ENCODE data around the gene GNB5.
"Not testable (repeated sequence)": the region's sequence is repeated elsewhere in the genome, so short reads cannot be mapped to it uniquely, and the experiment has no call there.

Gene GNB5

DNA sequence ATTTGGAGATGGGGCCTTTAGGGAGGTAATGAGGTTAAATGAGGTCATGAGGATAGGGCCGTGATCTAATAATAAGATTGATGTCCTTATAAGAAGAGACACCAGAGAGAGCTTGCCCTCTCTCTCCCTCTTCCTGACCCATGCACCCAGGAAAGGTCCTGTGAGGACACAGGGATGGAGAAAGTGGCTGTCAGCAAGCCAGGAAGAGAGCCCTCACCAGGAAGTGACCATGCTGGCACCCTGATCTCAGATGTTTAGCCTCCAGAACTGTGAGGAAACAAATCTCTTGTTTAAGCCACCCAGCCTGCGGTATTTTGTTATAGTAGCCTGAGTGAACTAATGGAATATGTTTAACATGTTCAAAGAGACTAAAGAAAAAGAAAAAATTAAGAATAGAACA, 15.3 kb upstream of the GNB5 start:
- no peak for DNase-seq

DNA sequence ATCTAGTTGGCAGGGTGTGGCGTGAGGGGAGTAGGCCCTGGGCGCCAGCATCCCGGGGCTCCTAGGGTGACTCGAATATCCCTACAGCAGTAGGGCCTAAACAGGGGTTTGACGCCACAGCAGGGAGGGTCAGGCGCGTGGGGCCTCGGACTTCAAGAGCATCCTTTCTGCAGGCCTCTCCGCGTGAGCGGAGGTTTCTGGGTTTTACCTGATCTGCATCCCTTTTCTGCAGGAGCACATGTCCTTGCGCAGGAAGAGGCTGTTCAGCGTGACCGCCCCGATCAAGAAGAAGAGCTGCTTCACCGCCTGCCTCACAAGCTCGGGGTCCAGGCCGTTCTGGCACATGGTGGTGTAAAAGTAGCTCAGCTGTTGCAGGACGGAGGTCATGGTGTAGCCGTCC, 13.5 kb upstream of the GNB5 start:
- no peak for DNase-seq

GRCh38 chr15:52200831-52201365, 9.7 kb upstream of the GNB5 start:
- DNase-seq: no peak

GRCh38 chr15:52199271-52199670, 8.1 kb upstream of the GNB5 start:
- no peak for DNase-seq

GRCh38 chr15:52196891-52197290, 5.7 kb upstream of the GNB5 start:
- DNase-seq: no peak

GRCh38 chr15:52193791-52194190, 2.6 kb upstream of the GNB5 start:
- DNase-seq: no peak

DNA sequence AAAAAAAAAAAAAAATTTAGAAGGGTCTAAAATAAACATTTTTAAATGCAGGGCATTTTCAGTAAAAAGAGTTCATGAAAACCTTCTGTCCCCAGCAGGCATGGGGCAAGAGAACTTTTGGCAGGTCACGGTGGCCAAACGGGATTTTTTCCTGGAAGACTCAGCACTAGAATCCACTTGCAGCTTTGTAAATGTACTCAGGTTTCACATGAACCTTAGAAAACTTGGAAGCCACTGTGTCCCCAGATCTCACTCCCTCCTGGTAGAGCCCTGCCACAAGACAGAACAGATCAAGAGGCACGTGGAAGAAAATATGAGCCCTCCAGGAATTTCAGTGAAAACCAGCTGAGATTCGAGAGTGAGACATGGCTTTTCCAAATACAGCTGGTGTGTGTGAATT, 2.1 kb upstream of the GNB5 start:
- DNase-seq: no peak

DNA sequence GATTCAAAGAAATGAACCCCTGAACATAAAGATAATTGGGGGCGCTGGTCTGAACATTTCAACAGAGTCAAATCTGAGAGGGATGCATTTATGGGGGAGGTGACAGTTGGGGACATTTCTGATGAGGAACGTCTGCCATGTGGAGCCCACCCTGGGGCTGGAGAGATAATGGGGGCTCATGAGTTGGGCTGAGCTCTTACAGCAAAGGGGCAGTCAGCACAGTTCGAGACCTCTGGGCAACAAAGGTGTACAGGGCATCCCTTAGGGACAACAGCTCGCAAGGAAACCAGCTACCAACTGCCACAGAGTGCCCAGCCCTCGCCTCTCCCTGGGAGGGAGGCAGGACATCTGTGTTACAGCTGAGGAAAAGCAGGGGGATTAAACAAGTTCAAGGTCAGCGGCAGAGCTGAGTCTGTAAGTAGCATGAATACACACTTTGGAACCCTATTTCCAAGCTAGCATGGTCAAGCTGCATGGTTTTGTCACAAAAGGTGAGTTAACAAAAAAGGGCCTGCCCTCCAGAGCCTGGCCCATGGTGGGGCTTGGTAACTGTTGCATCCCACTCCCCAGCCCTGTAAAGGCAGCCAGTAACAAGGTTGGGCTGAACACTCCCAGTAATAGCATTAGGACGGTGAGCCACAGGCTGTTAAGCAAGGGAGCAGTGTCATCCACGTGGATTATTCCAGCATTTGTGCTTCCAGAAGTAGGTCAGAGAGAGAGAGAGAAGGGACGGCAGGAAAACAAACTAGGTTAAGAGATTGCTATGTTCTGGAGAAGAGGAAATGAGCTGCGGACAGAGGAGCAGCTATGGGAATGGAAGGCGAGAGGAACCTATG, 4.3 kb downstream of the GNB5 start:
- no peak for DNase-seq

DNA sequence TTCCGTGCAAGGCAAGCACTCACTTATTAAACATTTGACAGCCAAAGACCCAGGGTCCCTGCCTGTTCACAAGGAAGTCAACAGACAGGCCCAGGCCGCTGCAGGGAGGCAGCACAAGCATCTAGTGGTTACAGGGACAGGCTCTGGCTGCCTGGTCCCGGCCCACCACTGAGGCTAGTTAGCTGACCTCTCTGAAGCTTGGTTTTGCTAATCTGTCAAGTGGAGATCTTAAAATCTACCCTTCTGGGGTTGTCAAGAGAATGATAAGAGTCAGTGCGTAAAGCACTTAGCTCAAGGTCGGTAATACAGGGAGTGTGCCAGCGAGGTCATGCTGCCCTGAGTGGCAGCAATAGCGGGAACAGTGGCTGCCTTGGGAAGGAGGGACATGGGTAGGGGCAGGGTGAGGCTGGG, 6.0 kb downstream of the GNB5 start:
- DNase-seq: no peak

DNA sequence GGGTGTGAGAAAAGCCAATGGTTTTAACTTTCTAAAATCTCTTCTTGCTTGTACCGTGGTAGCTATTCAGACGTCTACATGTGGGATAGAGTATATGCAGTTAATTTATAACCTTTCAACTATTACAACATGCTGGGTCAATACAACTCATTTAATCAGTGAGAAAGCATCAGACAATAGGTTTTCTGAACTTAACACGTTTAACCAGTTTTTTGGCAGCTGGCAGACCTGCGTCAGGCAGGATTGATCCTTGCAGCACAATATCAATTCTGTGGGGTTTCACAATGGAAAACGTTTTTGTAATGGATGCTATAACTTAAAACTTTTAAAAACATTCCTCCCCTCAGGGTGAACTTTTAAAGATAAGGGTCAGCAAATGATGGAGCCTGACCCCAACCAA, 6.5 kb downstream of the GNB5 start:
- no peak for DNase-seq

DNA sequence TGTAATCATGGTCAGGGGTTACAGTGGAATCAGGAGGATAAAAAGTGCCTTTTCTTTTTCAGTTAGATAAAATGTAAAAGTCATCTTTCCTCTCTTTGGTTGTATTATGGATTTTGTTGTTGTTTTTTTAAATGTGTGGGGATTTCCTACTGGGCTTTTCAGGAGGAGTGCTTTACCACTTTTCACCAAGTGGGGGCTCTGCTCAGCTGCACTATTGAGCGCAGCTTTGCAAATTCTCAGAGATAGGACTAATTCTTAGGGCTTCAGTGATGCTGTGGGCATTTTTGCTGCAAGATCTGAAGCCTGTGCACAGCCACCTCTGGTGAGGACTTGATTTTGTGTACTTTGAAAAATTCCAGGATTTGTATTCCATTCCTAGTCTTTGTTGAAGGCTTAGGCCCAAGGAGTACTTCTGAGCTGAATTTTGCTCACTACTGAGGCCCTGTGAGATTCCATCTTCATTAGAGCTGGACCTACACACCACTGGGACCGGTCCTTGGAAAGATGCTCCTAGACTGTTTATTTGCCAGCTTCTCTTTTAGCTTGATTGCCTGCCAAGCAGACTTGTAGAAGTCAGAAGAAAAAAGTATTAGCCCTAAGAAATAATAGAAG, 7.5 kb downstream of the GNB5 start:
- no peak for DNase-seq

GRCh38 chr15:52181938-52182780, 9.0 kb downstream of the GNB5 start:
- DNase-seq: no peak

GRCh38 chr15:52180851-52181450, 10.2 kb downstream of the GNB5 start:
- DNase-seq: no peak

DNA sequence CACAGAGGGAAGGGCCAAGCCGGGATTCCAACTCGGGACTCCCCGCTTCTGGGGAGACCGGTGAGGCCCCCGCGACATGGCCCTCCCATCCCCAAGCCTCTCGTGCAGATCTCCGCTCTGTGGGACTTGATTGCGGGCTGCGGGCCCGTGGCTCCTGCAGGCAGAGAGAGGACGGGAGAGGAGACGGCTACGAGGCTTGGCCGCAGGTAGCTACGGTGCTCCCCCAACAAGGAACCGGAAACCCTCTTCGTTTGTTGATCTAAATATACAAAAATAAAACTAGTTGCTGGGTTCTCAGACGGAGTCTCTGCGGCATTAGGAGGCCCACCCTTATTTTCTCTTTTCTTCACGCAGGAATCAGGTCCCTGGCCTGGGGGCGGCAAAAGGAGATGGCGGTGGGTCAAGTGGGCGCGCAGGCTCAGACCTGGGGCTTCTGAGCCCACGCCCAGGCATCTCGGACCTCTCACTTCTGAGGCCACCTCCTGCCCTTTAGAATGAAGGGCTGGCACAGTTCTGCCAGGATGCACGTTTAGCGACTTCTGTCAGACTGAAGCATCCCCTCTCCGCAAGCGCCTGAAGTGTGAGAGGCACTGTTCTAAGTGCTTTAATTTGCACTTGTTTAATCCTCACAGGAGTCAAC, 10.9 kb downstream of the GNB5 start:
- DNase-seq: peak; percentile 48

- DNase-seq: peak; percentile 84
Observed at GRCh38 chr15:52179278-52180195, 11.7 kb downstream of the GNB5 start.

GRCh38 chr15:52178765-52179164, 12.4 kb downstream of the GNB5 start:
- DNase-seq: no peak

- DNase-seq: no peak
Observed at GRCh38 chr15:52172869-52173268, 18.3 kb downstream of the GNB5 start.

GRCh38 chr15:52171807-52172206, 19.4 kb downstream of the GNB5 start:
- no peak for DNase-seq

- no peak for DNase-seq
Observed at GRCh38 chr15:52171386-52171785, 19.8 kb downstream of the GNB5 start.

- not testable (repeated sequence) for DNase-seq
Observed at GRCh38 chr15:52170199-52170598, 21.0 kb downstream of the GNB5 start.

- not testable (repeated sequence) for DNase-seq
Observed at GRCh38 chr15:52165494-52166131, 25.6 kb downstream of the GNB5 start.

Data from stimulated activated naive CD4-positive, alpha-beta T cell treated with Interleukin-2 at 50 U/mL for 16 hours (primary cell).